ENCODE results near the gene PIWIL4. TPM values are rescaled to one million over a fixed set of nuclear protein-coding genes. Genes with fewer than 3 reads are reported as not detected.

Gene PIWIL4
- total and polyA plus RNA-seq, 7 donors: 0.30 to 1.7 (median 0.65) TPM

DNA sequence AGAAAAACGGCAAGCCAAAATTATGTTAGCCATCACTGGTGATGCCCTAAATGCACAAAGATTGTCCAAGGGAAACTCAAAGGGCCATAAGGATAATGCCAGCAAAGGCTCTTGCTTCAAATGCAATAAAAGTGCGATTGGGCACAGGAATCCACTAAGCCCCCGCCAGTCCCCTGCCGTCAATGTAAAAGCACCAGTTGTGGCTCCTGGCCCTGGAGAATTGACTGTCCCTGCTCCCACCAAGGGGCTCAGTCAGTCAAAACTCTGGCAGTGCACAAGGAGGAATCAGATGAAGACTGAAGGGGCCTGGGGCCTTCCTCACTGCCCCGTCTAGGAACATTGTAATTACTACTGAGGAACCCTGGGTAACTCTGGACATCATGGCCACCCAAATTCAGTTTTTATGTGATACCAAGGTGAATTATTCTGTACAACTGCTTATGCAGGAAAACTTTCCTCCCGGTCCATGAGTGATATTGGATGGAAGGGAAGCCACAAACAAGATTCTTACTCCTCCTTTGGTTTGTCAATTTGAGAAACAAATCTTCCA is 85.6 kb downstream of the PIWIL4 start:
- H3K9me3 ChIP-seq: no peaks in the 10 kb centered on the region
- no peak overlapping the region for H3K27ac ChIP-seq
- H3K36me3 ChIP-seq (ENCODE audit: insufficient read depth in 1 of 2, low read depth in 1 of 2): no peaks in the 10 kb centered on the region
- H3K4me3 ChIP-seq: no peak overlapping the region
- intact Hi-C loops (cut with DNase I): no loop called here
- no peaks in the 10 kb centered on the region for H3K27me3 ChIP-seq (ENCODE audit: insufficient read depth in 3 of 3, low read length in 2 of 3)
- peaks cover 9% of the 10 kb centered on the region for H3K4me1 ChIP-seq
- no peak for ATAC-seq
- TF ChIP-seq, protein P1, sequence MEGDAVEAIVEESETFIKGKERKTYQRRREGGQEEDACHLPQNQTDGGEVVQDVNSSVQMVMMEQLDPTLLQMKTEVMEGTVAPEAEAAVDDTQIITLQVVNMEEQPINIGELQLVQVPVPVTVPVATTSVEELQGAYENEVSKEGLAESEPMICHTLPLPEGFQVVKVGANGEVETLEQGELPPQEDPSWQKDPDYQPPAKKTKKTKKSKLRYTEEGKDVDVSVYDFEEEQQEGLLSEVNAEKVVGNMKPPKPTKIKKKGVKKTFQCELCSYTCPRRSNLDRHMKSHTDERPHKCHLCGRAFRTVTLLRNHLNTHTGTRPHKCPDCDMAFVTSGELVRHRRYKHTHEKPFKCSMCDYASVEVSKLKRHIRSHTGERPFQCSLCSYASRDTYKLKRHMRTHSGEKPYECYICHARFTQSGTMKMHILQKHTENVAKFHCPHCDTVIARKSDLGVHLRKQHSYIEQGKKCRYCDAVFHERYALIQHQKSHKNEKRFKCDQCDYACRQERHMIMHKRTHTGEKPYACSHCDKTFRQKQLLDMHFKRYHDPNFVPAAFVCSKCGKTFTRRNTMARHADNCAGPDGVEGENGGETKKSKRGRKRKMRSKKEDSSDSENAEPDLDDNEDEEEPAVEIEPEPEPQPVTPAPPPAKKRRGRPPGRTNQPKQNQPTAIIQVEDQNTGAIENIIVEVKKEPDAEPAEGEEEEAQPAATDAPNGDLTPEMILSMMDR (IDR thresholded peaks at IDR 0.05): no peak
- DNase-seq: no peak
- 92 to 94% (median 93%) methylated on average over 6 of the region's 6 CpGs for WGBS, 3 donors

DNA sequence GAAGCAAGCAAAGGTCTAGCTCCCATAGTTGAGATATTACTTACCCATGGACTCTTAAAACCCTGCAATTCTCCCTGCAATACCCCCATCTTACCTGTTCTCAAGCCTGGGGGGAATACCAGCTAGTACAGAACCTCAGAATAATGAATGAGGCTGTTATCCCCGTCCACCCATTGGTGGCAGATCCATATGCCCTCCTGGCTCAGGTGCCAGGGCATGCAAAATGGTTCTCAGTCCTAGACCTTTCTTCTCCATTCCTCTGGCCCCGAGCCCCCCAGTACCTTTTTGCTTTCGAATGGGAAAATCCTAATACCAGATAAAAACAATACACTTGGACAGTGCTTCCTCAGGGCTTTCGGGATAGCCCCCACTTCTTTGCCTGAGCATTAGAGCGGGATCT is 86.4 kb downstream of the PIWIL4 start:
- no peak for ATAC-seq
- no peaks in the 10 kb centered on the region for H3K27me3 ChIP-seq (ENCODE audit: insufficient read depth in 3 of 3, low read length in 2 of 3)
- 94 to 96% (median 95%) methylated on average over 5 of the region's 5 CpGs for WGBS, 3 donors
- TF ChIP-seq, protein P1 (IDR thresholded peaks at IDR 0.05): no peak
- H3K4me3 ChIP-seq: no peak overlapping the region
- intact Hi-C loops (cut with DNase I): no loop called here
- H3K9me3 ChIP-seq: no peaks in the 10 kb centered on the region
- no peak for DNase-seq
- no peaks in the 10 kb centered on the region for H3K36me3 ChIP-seq (ENCODE audit: insufficient read depth in 1 of 2, low read depth in 1 of 2)
- H3K27ac ChIP-seq: no peak overlapping the region
- peaks cover 9% of the 10 kb centered on the region for H3K4me1 ChIP-seq

DNA sequence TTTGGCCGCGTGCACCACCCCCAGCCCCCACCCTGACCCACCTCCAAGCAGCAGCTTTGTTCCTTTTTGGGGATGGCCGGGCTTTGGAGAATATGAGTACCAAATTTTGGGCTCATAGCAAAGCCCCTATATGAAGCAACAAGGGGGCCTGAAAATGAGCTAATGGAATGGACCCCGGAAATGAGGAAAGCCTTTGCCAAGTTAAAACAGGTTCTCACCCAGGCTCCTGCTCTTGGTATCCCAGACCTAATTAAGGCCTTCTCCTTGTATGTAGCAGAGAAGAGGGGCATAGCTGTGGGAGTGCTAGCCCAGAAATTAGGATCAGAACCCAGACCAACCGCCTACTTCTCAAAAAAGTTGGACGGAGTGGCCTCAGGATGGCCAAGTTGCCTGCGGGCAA is 87.0 kb downstream of the PIWIL4 start:
- intact Hi-C loops (cut with DNase I): no loop called here
- WGBS, 3 donors: 94 to 97% (median 95%) methylated on average over 7 of the region's 7 CpGs

DNA sequence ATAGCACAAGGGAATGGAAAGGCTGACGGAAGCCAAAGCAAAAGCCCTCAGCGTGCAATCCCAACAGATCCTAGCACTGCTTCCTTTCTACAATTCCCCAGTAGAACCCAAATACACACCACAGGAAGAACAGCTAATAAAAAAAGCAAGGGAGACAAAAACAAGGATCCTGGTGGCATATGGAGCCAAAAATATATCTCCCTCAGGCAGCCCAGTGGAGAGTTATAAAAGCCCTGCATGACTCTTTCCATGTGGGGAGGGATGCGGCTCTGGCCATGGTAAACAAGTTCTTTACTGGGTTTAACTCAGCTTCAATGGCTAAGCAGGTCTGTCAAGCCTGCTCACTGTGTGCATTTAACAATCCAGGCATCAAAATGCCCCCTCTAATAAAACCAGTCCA is 88.1 kb downstream of the PIWIL4 start:
- Histone ChIP-seq H3K27ac (no peak overlapping the region), H3K4me1 (peaks cover 8% of the 10 kb centered on the region), H3K27me3 (ENCODE audit: insufficient read depth in 3 of 3, low read length in 2 of 3) (no peaks in the 10 kb centered on the region), H3K9me3 (no peaks in the 10 kb centered on the region), H3K36me3 (ENCODE audit: insufficient read depth in 1 of 2, low read depth in 1 of 2) (no peaks in the 10 kb centered on the region), H3K4me3 (no peak overlapping the region)
- ATAC-seq (no peak), DNase-seq (no peak)
- 74 to 88% (median 77%) methylated on average over 3 of the region's 3 CpGs for WGBS, 3 donors
- intact Hi-C loops (cut with DNase I): no loop called here
- TF ChIP-seq, protein P1 (IDR thresholded peaks at IDR 0.05): no peak

More for the DNA sequence above, 87.0 kb downstream of the PIWIL4 start:
- DNase-seq (no peak), ATAC-seq (no peak)
- Histone ChIP-seq H3K4me1 (peaks cover 9% of the 10 kb centered on the region), H3K36me3 (ENCODE audit: insufficient read depth in 1 of 2, low read depth in 1 of 2) (no peaks in the 10 kb centered on the region), H3K4me3 (no peak overlapping the region), H3K27ac (no peak overlapping the region), H3K9me3 (no peaks in the 10 kb centered on the region), H3K27me3 (ENCODE audit: insufficient read depth in 3 of 3, low read length in 2 of 3) (no peaks in the 10 kb centered on the region)
- TF ChIP-seq, protein P1 (IDR thresholded peaks at IDR 0.05): no peak

DNA sequence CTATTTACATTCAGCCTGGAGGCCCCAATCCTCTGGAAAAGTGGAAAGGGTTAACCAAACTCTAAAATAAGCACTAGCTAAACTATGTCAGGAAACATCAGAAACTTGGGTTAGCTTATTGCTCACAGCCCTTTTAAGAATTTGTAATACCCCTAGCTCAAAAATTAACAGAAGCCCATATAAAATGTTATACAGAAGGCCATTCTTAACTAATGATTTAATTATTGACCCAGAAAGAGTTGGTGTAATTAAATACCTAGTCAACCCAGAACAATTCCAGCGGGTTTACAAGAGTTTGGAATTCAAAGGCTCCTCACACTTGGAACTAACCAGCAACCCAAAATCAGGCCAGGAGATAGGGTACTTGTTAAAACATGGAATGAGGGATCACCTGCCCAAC is 88.8 kb downstream of the PIWIL4 start:
- TF ChIP-seq, protein P1 (IDR thresholded peaks at IDR 0.05): no peak
- Histone ChIP-seq H3K27ac (no peak overlapping the region), H3K36me3 (ENCODE audit: insufficient read depth in 1 of 2, low read depth in 1 of 2) (no peaks in the 10 kb centered on the region), H3K27me3 (ENCODE audit: insufficient read depth in 3 of 3, low read length in 2 of 3) (no peaks in the 10 kb centered on the region), H3K4me1 (peaks cover 3% of the 10 kb centered on the region), H3K4me3 (no peak overlapping the region), H3K9me3 (no peaks in the 10 kb centered on the region)
- DNase-seq (no peak), ATAC-seq (no peak)
- 86 to 91% (median 91%) methylated on average over 1 of the region's 1 CpG for WGBS, 3 donors
- intact Hi-C loops (cut with DNase I): no loop called here
